GM23248 (cell line): ENCODE measurements around the gene SLC22A2. TPM values are rescaled to one million over a fixed set of nuclear protein-coding genes. Genes with fewer than 3 reads are reported as not detected.

ENCODE experiments used
- DNase-seq: peaks from one replicate; pipeline ENCODE4 v3.0.0-alpha.2; 2015
- H2AFZ ChIP-seq: fragments of 200-600 bp; sonication (generic); 2 replicates; pipeline ENCODE4 v1.6.1; 2016; ENCODE audit warnings: antibody characterized with exemption
- H3F3A ChIP-seq: fragments of 200-600 bp; sonication (generic); 2 replicates; pipeline ENCODE4 v1.6.1; 2016; ENCODE audit warnings: mild to moderate bottlenecking, antibody characterized with exemption, mixed run types; ENCODE audit not compliant: insufficient read depth
- H3K27ac ChIP-seq: fragments of 200-600 bp; sonication (generic); 2 replicates; pipeline ENCODE4 v1.5.1; 2016; ENCODE audit warnings: mild to moderate bottlenecking
- H3K27me3 ChIP-seq: fragments of 200-600 bp; sonication (generic); replicated peaks from 2 replicates; pipeline ENCODE4 v1.6.1; 2016; ENCODE audit warnings: mild to moderate bottlenecking; ENCODE audit not compliant: insufficient read depth
- H3K36me3 ChIP-seq: fragments of 200-600 bp; sonication (generic); 2 replicates; pipeline ENCODE4 v1.6.1; 2016; ENCODE audit warnings: low read depth, mild to moderate bottlenecking
- H3K4me1 ChIP-seq: fragments of 200-600 bp; sonication (generic); 2 replicates; pipeline ENCODE4 v1.6.1; 2016; ENCODE audit warnings: mild to moderate bottlenecking; ENCODE audit not compliant: insufficient read depth
- H3K4me2 ChIP-seq: fragments of 200-600 bp; sonication (generic); one replicate; pipeline ENCODE4 v1.6.1; 2016; ENCODE audit warnings: mild to moderate bottlenecking; ENCODE audit not compliant: unreplicated experiment
- H3K4me3 ChIP-seq: fragments of 200-600 bp; sonication (generic); 2 replicates; pipeline ENCODE4 v1.5.1; 2016; ENCODE audit warnings: mild to moderate bottlenecking
- H3K79me2 ChIP-seq: fragments of 200-600 bp; sonication (generic); 2 replicates; pipeline ENCODE4 v1.6.1; 2016; ENCODE audit warnings: mild to moderate bottlenecking; ENCODE audit not compliant: insufficient read depth
- H3K9ac ChIP-seq: fragments of 200-600 bp; sonication (generic); 2 replicates; pipeline ENCODE4 v1.6.1; 2016; ENCODE audit warnings: mild to moderate bottlenecking
- H3K9me2 ChIP-seq: fragments of 200-600 bp; sonication (generic); 2 replicates; pipeline ENCODE4 v1.6.1; 2016; ENCODE audit warnings: mixed run types, mild to moderate bottlenecking, moderate library complexity; ENCODE audit not compliant: insufficient read depth
- H3K9me3 ChIP-seq: fragments of 200-600 bp; sonication (generic); one replicate; pipeline ENCODE4 v1.6.1; 2017; ENCODE audit warnings: low read depth
- H4K20me1 ChIP-seq: fragments of 200-600 bp; sonication (generic); 2 replicates; pipeline ENCODE4 v1.6.0; 2016; ENCODE audit not compliant: insufficient read depth
- EZH2 ChIP-seq: fragments of 200-600 bp; sonication (generic); IDR thresholded peaks from 2 replicates; pipeline ENCODE4 v1.6.1; 2018; ENCODE audit warnings: antibody characterized with exemption, mild to moderate bottlenecking; ENCODE audit not compliant: insufficient read depth, poor library complexity, severe bottlenecking
- EZH2phosphoT487 ChIP-seq: fragments of 200-600 bp; sonication (generic); IDR thresholded peaks from 2 replicates; pipeline ENCODE4 v1.6.1; 2018; ENCODE audit warnings: antibody characterized with exemption, moderate library complexity, mild to moderate bottlenecking, low read depth; ENCODE audit not compliant: insufficient read depth
- WGBS, 2 experiments: methylation state at CpG; one replicate each; pipeline ENCODE4 v1.1.6; 2015 to 2017; ENCODE audit warnings: low lambda C conversion rate in 2 of 2, low coverage in 1 of 2; ENCODE audit errors: missing lambda C conversion rate in 2 of 2; 5-methylcytosine and 5-hydroxymethylcytosine counted together
- in situ Hi-C: fragments of 300-500 bp; cut with MboI; formaldehyde crosslinking; loops from 2 replicates; pipeline ENCODE4 v1.15.0; 2020
- polyA plus RNA-seq: library from polyadenylated mRNA; unstranded; fragments of >200 nt; fragmentation: Nextera tagmentation; extraction: Ambion mirVana; gene quantifications from 2 replicates; pipeline ENCODE4 v1.2.1, GENCODE V29; 2016
- total RNA-seq: library from RNA; depleted of rRNA; stranded (reverse); fragments of >200 nt; shearing (Covaris generic); gene quantifications from 2 replicates; pipeline ENCODE4 v1.2.3, GENCODE V29; 2014

The SLC22A2 gene
- total and polyA plus RNA-seq, 2 experiments from 2014 or later = not detected

- Histone ChIP-seq H3K9ac (no peak overlapping the region), H3K4me3 (no peak overlapping the region), H3K27me3 (no peaks in the 10 kb centered on the region), H3F3A (no peaks in the 10 kb centered on the region), H2AFZ (no peak overlapping the region), H3K27ac (no peak overlapping the region), H3K4me1 (no peaks in the 10 kb centered on the region), H4K20me1 (no peaks in the 10 kb centered on the region), H3K9me2 (no peaks in the 10 kb centered on the region), H3K36me3 (no peaks in the 10 kb centered on the region), H3K9me3 (no peaks in the 10 kb centered on the region), H3K4me2 (no peak overlapping the region), H3K79me2 (no peaks in the 10 kb centered on the region)
- in situ Hi-C loops = no loop called here
- no peak for TF ChIP-seq EZH2phosphoT487
- TF ChIP-seq EZH2 = no peak
- WGBS, 2 experiments = 62 to 66% methylated on average over 7 of the region's 7 CpGs
- no peak for DNase-seq
Measured at GRCh38 chr6:160264061-160264612, 5.5 kb upstream of the SLC22A2 start.

GRCh38 chr6:160263196-160263939, 4.7 kb upstream of the SLC22A2 start:
- in situ Hi-C loops = no loop called here
- no peaks in the 10 kb centered on the region for H3K9me2 ChIP-seq
- no peaks in the 10 kb centered on the region for H3F3A ChIP-seq
- no peak overlapping the region for H3K4me3 ChIP-seq
- H3K9me3 ChIP-seq = no peaks in the 10 kb centered on the region
- DNase-seq = no peak
- no peaks in the 10 kb centered on the region for H3K79me2 ChIP-seq
- H3K36me3 ChIP-seq = no peaks in the 10 kb centered on the region
- no peak overlapping the region for H2AFZ ChIP-seq
- H3K4me1 ChIP-seq = no peaks in the 10 kb centered on the region
- no peak overlapping the region for H3K4me2 ChIP-seq
- H3K27me3 ChIP-seq = no peaks in the 10 kb centered on the region
- H4K20me1 ChIP-seq = no peaks in the 10 kb centered on the region
- TF ChIP-seq EZH2phosphoT487 = no peak
- TF ChIP-seq EZH2 = no peak
- no peak overlapping the region for H3K9ac ChIP-seq
- WGBS, 2 experiments = 27 to 32% methylated on average over 7 of the region's 7 CpGs
- no peak overlapping the region for H3K27ac ChIP-seq

DNA sequence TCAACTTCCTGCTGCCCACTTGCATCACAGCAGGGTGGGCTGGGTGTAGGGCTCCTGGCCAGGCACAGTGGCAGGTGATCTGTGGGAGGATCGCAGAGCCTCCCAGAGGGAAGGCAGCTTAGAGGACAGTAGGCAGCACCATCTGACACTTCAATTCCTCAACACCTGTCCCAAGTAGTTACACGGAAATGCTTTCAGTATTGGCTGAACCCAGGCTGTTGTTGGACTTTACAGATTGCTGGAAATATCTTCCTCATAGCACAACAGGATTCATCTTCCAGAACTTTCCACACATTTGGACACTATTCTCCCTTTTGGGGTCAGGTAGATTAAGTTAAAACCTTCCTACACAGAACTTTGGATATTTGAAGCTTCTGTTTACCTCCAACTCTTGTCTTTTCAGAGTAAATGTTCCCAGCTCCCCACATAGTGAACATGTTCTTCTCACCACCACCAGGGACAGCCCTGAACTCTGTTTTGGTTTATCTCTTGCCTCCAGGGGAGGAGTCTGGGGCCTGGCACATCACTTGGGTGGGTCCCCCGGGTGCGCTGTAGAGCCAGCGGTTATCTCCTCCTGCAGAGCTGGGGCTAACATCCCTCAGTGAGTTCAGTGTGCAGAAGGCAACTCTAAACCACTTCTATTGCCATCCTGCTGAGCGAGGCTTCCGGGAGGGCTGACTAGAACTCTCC, 3.5 kb upstream of the SLC22A2 start:
- Histone ChIP-seq H3K4me2 (no peak overlapping the region), H3K36me3 (no peaks in the 10 kb centered on the region), H3K27me3 (no peaks in the 10 kb centered on the region), H3K4me1 (no peaks in the 10 kb centered on the region), H3K9me3 (no peaks in the 10 kb centered on the region), H3K79me2 (no peaks in the 10 kb centered on the region), H2AFZ (no peak overlapping the region), H3K27ac (no peak overlapping the region), H3K9me2 (no peaks in the 10 kb centered on the region), H3K4me3 (no peak overlapping the region), H3F3A (no peaks in the 10 kb centered on the region), H4K20me1 (no peaks in the 10 kb centered on the region), H3K9ac (no peak overlapping the region)
- no peak for DNase-seq
- TF ChIP-seq EZH2phosphoT487 = no peak
- no peak for TF ChIP-seq EZH2
- in situ Hi-C loops = no loop called here
- 66 to 68% methylated on average over 7 of the region's 7 CpGs for WGBS, 2 experiments

DNA sequence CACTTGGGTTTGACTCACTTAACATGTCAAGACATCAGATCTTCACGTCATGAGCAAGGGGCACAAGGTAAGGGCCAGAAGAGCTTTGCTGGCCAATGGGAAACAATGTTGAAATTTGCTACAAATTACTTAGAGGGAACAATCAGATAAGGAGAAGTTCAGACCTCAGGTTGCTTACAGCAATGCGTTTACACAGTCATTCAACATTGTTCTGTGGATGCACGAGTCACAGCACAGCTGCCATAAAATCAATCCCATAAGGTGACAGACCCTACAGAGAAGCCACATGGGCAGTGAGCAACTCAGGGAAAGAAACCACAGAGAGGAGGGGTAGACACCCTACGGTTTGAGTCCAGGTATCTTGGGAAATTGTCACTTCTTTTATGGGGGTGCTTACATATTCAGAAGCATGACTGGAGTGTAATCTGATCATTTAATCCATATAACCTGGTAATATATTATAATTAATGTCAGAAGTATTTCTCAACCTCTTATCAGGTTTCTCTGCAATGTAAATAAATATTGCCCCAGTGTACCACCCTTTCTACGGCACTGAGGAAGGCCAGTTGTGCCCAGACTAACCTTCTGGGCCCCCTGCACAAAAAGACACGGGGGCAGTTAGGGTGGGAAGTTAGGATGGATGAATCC, 2.3 kb upstream of the SLC22A2 start:
- WGBS, 2 experiments = 27 to 31% methylated on average over 6 of the region's 6 CpGs
- H3K36me3 ChIP-seq = no peaks in the 10 kb centered on the region
- no peaks in the 10 kb centered on the region for H3F3A ChIP-seq
- H4K20me1 ChIP-seq = no peaks in the 10 kb centered on the region
- H3K27me3 ChIP-seq = no peaks in the 10 kb centered on the region
- in situ Hi-C loops = no loop called here
- no peak overlapping the region for H3K4me3 ChIP-seq
- no peak overlapping the region for H2AFZ ChIP-seq
- no peaks in the 10 kb centered on the region for H3K9me2 ChIP-seq
- no peak overlapping the region for H3K4me2 ChIP-seq
- H3K79me2 ChIP-seq = no peaks in the 10 kb centered on the region
- no peaks in the 10 kb centered on the region for H3K4me1 ChIP-seq
- H3K9me3 ChIP-seq = no peaks in the 10 kb centered on the region
- no peak overlapping the region for H3K9ac ChIP-seq
- H3K27ac ChIP-seq = no peak overlapping the region
- DNase-seq = no peak
- TF ChIP-seq EZH2 = no peak
- TF ChIP-seq EZH2phosphoT487 = no peak
